ENCODE data around the gene MSMP.

DNA sequence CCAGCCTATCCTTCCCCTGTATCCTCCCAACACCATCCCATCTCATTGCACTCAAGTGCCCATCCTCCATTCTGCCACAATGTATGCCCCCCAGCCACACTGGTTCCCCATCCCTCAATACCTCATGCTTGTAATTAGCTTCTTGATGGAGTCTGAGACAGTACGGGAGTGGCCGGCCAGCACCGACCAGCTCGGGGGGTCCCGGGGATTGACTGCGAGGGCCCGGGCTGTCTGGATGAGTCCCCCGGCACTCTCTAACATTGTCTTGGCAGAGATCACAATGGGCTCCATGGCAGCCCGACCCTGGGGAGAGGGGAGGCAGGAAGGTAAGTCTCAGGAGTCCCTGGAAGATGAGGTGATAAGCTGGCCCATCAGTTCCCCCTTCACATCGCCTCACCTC is 47.1 kb downstream of the MSMP start:
- TF ChIP-seq CTCF (conservative IDR thresholded peaks at IDR 0.05 in 1 of 2, IDR thresholded peaks at IDR 0.05 in 1 of 2; ENCODE audit: low read depth in 1 of 2, low read length in 2 of 2) (no peak), EZH2 (IDR thresholded peaks at IDR 0.05; ENCODE audit: low read length, missing control alignments) (no peak)
